Smooth muscle cell (in vitro differentiated cells): ENCODE results near the gene CAMK1. TPM values are rescaled to one million over a fixed set of nuclear protein-coding genes. Genes with fewer than 3 reads are reported as not detected.

ENCODE experiments used
- DNase-seq: peaks from one replicate; lab custom pipeline; 2025; ENCODE audit not compliant: unreplicated experiment; lab: John Stamatoyannopoulos, UW
- H2AFZ ChIP-seq: fragments of 200-600 bp; sonication (generic); 2 replicates; pipeline ENCODE4 v1.6.0; 2016; ENCODE audit warnings: antibody characterized with exemption, low read depth, mild to moderate bottlenecking
- H3F3A ChIP-seq: fragments of 200-600 bp; sonication (generic); 2 replicates; pipeline ENCODE4 v1.6.0; 2017; ENCODE audit warnings: antibody characterized with exemption, low read depth
- H3K27ac ChIP-seq: fragments of 200-600 bp; sonication (generic); 2 replicates; pipeline ENCODE4 v1.5.1; 2016; ENCODE audit warnings: low read depth, mild to moderate bottlenecking
- H3K27me3 ChIP-seq: fragments of 200-600 bp; sonication (generic); 2 replicates; pipeline ENCODE4 v1.6.1; 2016; ENCODE audit warnings: low read depth, mild to moderate bottlenecking
- H3K36me3 ChIP-seq: fragments of 200-600 bp; sonication (generic); 2 replicates; pipeline ENCODE4 v1.5.1; 2016; ENCODE audit warnings: low read depth
- H3K4me1 ChIP-seq: fragments of 200-600 bp; sonication (generic); 2 replicates; pipeline ENCODE4 v1.5.1; 2016; ENCODE audit warnings: low read depth
- H3K4me2 ChIP-seq: fragments of 200-600 bp; sonication (generic); 2 replicates; pipeline ENCODE4 v1.6.0; 2016; ENCODE audit warnings: mild to moderate bottlenecking
- H3K4me3 ChIP-seq: fragments of 200-600 bp; sonication (generic); 2 replicates; pipeline ENCODE4 v1.5.1; 2016; ENCODE audit warnings: mild to moderate bottlenecking
- H3K79me2 ChIP-seq: fragments of 200-600 bp; sonication (generic); 2 replicates; pipeline ENCODE4 v1.6.0; 2016; ENCODE audit warnings: low read depth, mild to moderate bottlenecking
- H3K9ac ChIP-seq: fragments of 200-600 bp; sonication (generic); 2 replicates; pipeline ENCODE4 v1.6.0; 2016; ENCODE audit warnings: low read depth
- H3K9me3 ChIP-seq: fragments of 200-600 bp; sonication (generic); replicated peaks from 2 replicates; pipeline ENCODE4 v1.5.1; 2016; ENCODE audit warnings: low read depth
- H4K20me1 ChIP-seq: fragments of 200-600 bp; sonication (generic); 2 replicates; pipeline ENCODE4 v1.6.0; 2016; ENCODE audit warnings: low read depth
- WGBS: methylation state at CpG from one replicate; pipeline ENCODE4 v1.1.7; 2016; ENCODE audit warnings: low lambda C conversion rate; 5-methylcytosine and 5-hydroxymethylcytosine counted together
- polyA plus RNA-seq: library from polyadenylated mRNA; unstranded; fragments of >200 nt; fragmentation: Nextera tagmentation; extraction: Ambion mirVana; gene quantifications from 2 replicates; pipeline ENCODE4 v1.2.1, GENCODE V29; 2016
- total RNA-seq: library from RNA; depleted of rRNA; stranded (reverse); fragments of >200 nt; gene quantifications from 2 replicates; pipeline ENCODE4 v1.2.3, GENCODE V29; 2014
- TF ChIP-seq, protein P1 (sequence below): fragments of 200-600 bp; sonication (generic); IDR thresholded peaks from 2 replicates; pipeline ENCODE4 v1.5.1; 2017; ENCODE audit warnings: borderline replicate concordance, mild to moderate bottlenecking, antibody characterized with exemption; ENCODE audit not compliant: insufficient read depth, poor library complexity, severe bottlenecking

The CAMK1 gene
- total and polyA plus RNA-seq, 2 experiments from 2014 or later = 6.3 to 6.4 TPM

DNA sequence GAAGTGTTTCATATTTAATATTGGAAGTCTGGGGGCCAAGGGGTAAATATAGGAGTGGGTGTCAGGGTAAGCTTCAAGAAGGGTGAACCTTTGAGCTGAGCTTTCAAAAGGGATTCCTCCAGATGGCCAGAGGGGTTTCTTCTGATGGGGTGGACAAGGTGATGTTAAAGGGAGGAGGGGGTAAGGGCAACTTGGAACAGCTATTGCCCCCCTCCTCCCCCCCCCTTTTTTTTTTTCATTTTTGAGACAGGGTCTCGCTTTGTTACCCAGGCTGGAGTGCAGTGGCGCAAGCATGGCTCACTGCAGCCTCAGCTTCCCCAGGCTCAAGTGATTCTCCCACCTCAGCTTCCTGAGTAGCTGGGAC lies 38.2 kb upstream of the CAMK1 start:
- 100% methylated on average over 2 of the region's 2 CpGs for WGBS

DNA sequence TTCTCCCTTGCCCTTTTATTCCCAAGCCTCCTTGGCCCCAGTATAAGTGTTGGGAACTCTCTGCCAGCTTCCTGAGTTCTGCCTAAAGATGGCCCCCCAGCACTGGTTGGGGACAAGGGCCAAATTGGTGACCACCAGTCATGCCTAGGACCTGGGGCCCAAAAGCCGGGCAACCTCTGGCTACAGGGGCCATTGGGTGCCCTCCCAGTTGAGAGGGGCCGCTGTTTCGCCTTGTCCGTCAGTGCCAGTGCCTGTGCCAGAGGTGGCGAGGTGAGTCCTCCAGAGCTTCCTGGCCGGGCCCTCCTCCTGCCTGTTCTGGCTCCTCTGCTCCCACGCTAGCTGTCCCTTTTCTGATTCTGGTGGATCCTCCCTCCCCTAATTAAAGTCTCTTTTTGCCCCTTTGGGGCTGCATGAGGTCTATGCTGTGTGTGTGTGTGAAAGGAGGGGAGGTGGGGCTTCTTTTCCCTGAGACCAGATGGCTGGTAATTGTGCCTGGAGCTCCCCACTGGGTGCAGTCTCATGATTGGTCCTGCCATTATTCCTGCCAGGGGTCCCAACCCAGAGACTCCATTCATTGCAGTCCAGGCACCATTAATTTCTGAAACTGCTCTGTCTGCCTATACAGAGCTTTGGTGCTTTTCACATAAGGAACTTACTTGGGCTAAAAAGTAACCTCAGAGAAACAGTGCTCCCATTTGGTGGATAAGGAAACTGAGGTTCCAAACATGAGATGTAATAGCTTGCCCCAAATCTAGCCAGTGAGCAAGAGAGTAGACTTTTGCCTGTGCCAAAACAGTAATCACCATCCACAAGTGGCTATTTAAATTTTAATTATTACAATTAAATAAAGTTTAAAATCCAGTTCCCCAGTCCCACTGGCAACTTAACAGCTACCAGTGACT lies 37.2 kb upstream of the CAMK1 start:
- Histone ChIP-seq H3K27me3 (no peaks in the 10 kb centered on the region), H3K4me2 (no peak overlapping the region), H4K20me1 (no peaks in the 10 kb centered on the region), H3K9me3 (no peaks in the 10 kb centered on the region), H3K36me3 (peaks cover 6% of the 10 kb centered on the region), H3K27ac (no peak overlapping the region), H3K79me2 (no peaks in the 10 kb centered on the region), H3K4me1 (peaks cover 13% of the 10 kb centered on the region), H3K4me3 (no peak overlapping the region), H2AFZ (no peak overlapping the region), H3F3A (peaks cover 33% of the 10 kb centered on the region), H3K9ac (no peak overlapping the region)
- TF ChIP-seq, protein P1, sequence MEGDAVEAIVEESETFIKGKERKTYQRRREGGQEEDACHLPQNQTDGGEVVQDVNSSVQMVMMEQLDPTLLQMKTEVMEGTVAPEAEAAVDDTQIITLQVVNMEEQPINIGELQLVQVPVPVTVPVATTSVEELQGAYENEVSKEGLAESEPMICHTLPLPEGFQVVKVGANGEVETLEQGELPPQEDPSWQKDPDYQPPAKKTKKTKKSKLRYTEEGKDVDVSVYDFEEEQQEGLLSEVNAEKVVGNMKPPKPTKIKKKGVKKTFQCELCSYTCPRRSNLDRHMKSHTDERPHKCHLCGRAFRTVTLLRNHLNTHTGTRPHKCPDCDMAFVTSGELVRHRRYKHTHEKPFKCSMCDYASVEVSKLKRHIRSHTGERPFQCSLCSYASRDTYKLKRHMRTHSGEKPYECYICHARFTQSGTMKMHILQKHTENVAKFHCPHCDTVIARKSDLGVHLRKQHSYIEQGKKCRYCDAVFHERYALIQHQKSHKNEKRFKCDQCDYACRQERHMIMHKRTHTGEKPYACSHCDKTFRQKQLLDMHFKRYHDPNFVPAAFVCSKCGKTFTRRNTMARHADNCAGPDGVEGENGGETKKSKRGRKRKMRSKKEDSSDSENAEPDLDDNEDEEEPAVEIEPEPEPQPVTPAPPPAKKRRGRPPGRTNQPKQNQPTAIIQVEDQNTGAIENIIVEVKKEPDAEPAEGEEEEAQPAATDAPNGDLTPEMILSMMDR = no peak
- WGBS = 97% methylated on average over 7 of the region's 7 CpGs
- DNase-seq = no peak

More for the DNA sequence above, 38.2 kb upstream of the CAMK1 start:
- H3K9ac ChIP-seq = no peak overlapping the region
- no peaks in the 10 kb centered on the region for H3K9me3 ChIP-seq
- no peaks in the 10 kb centered on the region for H3K27me3 ChIP-seq
- H4K20me1 ChIP-seq = no peaks in the 10 kb centered on the region
- H3K27ac ChIP-seq = no peak overlapping the region
- TF ChIP-seq, protein P1 = no peak
- H3K36me3 ChIP-seq = peaks cover 6% of the 10 kb centered on the region
- peaks cover 33% of the 10 kb centered on the region for H3F3A ChIP-seq
- H3K4me3 ChIP-seq = no peak overlapping the region
- DNase-seq = no peak
- H2AFZ ChIP-seq = no peak overlapping the region
- H3K4me1 ChIP-seq = peaks cover 13% of the 10 kb centered on the region
- no peaks in the 10 kb centered on the region for H3K79me2 ChIP-seq
- H3K4me2 ChIP-seq = no peak overlapping the region

DNA sequence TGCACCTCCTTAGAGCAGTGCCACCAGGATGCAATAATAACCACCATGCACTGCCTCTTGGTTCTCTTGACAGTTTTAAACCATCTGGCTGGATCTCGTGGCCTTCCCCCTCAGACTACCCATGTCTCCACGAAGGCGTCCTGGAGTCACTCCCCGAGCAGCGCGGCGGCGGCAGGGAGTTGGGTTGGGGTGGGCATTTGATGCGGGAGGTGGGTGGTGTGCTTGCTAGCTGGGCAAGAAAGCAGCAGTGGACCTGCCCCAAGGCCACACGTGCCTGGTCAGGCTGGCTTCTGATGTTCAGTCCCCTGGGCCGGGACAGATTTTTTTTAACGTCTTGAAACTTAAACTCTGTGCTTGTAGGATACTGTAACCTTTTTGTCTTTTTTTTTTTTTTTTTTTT lies 36.4 kb upstream of the CAMK1 start:
- Histone ChIP-seq H3K79me2 (no peaks in the 10 kb centered on the region), H3K36me3 (peaks cover 12% of the 10 kb centered on the region), H3K4me3 (no peak overlapping the region), H2AFZ (no peak overlapping the region), H3K4me2 (no peak overlapping the region), H3K9me3 (no peaks in the 10 kb centered on the region), H3K27ac (no peak overlapping the region), H3K27me3 (no peaks in the 10 kb centered on the region), H3K4me1 (peaks cover 13% of the 10 kb centered on the region), H4K20me1 (no peaks in the 10 kb centered on the region), H3K9ac (no peak overlapping the region), H3F3A (peaks cover 33% of the 10 kb centered on the region)
- 99% methylated on average over 12 of the region's 12 CpGs for WGBS
- TF ChIP-seq, protein P1 = no peak
- DNase-seq = no peak

DNA sequence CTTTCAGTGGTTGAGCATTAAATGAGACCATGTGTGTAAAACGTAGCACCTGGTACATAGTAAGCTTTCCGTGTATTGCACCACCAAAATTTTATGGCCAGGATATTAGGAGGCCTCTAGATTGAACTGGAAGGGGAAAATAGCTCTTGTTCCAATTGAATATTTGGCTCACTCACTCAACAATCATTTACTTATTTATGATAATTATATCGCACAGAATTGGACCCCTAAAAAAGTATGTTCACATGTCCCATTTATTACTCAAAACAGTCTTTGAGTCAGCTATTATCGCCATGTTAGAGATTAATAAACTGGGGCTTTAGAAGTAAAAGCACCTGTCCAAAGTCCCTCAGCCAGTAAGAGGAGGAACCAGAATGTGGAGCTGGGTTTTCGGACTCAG lies 35.2 kb upstream of the CAMK1 start:
- Histone ChIP-seq H3F3A (peaks cover 33% of the 10 kb centered on the region), H2AFZ (no peak overlapping the region), H3K4me2 (no peak overlapping the region), H3K4me3 (no peak overlapping the region), H3K79me2 (no peaks in the 10 kb centered on the region), H3K36me3 (peaks cover 12% of the 10 kb centered on the region), H3K9me3 (no peaks in the 10 kb centered on the region), H3K27me3 (no peaks in the 10 kb centered on the region), H3K27ac (no peak overlapping the region), H3K9ac (no peak overlapping the region), H3K4me1 (peaks cover 8% of the 10 kb centered on the region), H4K20me1 (peaks cover 1% of the 10 kb centered on the region)
- TF ChIP-seq, protein P1 = no peak
- 98% methylated on average over 5 of the region's 5 CpGs for WGBS
- DNase-seq = no peak
